ENCODE results near the gene HNRNPAB. TPM values are rescaled to one million over a fixed set of nuclear protein-coding genes. Genes with fewer than 3 reads are reported as not detected.
"Not testable (repeated sequence)": the region's sequence is repeated elsewhere in the genome, so short reads cannot be mapped to it uniquely, and the experiment has no call there.

The HNRNPAB gene
- total RNA-seq, 1 experiment from 2014 or later: 137 TPM

GRCh38 chr5:178230879-178231538 lies 26.7 kb downstream of the HNRNPAB start:
- DNase-seq (ENCODE audit: low read depth): no peak

DNA sequence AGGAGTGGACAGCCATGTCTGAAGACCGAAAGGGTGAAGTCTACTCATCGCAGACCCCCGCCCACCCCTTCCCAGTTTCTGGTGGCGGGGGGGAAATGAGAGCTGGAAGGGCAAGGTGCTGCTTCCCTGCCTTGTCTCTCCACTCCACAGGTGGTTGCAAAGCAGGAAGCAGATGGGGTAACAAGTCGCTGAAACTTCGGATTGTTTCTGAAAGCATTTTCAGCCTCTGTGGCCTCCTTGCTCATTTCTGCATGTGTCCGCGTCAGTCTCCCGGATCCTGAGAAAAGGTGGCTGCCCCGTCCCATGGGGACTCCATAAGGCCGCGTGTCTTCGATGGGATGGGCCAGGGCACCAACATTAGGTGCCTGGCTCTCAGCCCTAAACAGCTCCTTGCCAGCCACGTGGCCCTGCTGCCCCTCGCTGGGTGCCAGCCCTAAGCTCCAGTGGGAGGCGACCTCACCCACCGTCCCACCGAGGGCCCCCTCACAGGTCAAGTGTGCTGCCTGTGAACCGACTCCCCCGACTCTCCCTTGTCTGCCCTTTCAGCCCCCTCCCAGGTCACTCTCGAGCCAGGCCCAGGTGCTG lies 27.3 kb downstream of the HNRNPAB start:
- no peak for DNase-seq (ENCODE audit: low read depth)

DNA sequence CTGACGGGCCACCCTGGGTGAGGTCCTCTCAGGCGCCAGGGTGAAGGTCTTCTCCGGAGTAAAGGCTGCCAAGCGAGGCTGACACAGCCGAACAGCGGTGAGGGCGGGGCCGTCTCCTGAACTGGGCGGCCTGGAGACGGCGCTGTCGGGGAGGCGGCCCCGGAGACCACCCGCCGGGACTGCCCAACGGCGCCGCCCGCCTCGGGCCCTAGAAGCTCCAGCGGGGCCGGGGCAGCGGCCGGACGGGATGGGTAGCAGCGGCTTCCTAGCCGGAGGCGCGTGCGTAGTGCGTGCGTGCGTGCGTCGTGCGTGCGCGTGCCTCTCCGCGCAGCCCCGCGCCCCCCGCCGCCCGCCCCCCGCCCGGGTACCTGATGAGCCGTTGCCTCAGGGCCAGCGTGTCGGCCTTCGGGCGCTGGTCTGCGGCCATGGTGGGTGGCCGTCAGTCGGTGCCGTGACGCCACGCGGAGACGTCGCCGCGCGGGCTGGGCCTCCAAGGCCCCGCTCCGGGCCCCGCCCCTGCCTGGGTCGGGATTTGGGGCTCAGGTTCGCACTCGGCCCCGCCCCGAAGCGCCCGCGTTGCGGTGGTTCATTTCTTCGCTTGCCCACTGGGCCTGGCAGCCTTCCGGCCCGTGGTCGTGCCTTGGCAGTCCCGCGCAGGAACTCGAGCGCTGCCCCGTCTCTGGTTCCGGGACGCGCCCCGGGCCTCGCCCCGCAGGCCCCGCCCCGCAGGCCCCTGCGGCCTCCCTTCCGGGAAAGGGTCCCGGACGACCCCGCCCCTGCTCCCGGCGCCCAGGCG lies 28.0 kb downstream of the HNRNPAB start, which contains the start of gene PHYKPL:
PHYKPL (minus strand) TSS at position 679 of the 796 bp plus-strand sequence; CDS start at position 427, 252 bp downstream.
- DNase-seq (ENCODE audit: low read depth): peak; percentile 74

- no peak for DNase-seq (ENCODE audit: low read depth)
Observed at GRCh38 chr5:178232920-178233429, 28.6 kb downstream of the HNRNPAB start.

- DNase-seq (ENCODE audit: low read depth): no peak
Observed at GRCh38 chr5:178234121-178234749, 29.9 kb downstream of the HNRNPAB start.

DNA sequence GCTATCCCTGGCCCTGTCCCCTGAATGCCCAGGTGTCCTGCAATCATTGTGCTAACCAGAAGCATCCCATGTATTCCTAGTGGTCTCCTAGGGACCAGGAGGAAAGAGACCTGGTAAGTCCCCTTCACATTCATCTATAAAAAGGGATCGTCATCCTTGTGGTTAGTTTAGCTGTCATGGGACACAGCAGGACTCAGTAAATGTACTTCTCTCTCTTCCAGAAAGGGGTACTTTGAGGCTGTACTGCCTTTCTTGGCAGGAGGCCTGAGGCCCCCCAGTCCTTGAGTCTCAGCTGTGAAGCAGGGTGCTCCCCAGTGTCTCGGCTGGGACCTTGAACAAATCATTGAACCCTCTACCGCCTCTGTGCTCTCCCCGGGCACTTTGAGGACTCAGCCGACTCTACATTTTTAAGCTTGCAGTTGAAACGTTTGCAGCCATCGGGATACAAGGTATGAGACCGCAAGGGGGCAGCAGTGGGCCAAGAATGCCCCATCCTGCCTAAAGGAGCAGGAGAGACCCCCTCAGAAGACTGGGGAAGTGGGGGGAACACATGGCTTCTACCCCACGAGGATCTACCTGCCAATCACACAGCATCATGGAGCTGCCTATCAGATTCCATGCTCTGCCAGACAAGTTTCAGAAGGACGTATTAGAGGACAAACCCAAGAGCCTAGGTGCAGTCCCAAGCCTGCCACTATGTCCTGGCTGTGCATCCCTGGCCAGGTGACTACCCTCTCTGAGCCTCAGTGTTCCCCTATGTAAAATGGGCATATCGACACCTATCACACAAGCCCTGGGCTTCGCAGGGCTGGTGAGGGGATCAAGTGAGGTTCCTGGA lies 30.6 kb downstream of the HNRNPAB start:
- peak; percentile 51 for DNase-seq (ENCODE audit: low read depth)

- DNase-seq (ENCODE audit: low read depth): no peak
Observed at GRCh38 chr5:178235588-178235974, 31.2 kb downstream of the HNRNPAB start.

- DNase-seq (ENCODE audit: low read depth): no peak
Observed at GRCh38 chr5:178236126-178236525, 31.8 kb downstream of the HNRNPAB start.

- DNase-seq (ENCODE audit: low read depth): peak; percentile 43
Observed at GRCh38 chr5:178236679-178237078, 32.3 kb downstream of the HNRNPAB start.

DNA sequence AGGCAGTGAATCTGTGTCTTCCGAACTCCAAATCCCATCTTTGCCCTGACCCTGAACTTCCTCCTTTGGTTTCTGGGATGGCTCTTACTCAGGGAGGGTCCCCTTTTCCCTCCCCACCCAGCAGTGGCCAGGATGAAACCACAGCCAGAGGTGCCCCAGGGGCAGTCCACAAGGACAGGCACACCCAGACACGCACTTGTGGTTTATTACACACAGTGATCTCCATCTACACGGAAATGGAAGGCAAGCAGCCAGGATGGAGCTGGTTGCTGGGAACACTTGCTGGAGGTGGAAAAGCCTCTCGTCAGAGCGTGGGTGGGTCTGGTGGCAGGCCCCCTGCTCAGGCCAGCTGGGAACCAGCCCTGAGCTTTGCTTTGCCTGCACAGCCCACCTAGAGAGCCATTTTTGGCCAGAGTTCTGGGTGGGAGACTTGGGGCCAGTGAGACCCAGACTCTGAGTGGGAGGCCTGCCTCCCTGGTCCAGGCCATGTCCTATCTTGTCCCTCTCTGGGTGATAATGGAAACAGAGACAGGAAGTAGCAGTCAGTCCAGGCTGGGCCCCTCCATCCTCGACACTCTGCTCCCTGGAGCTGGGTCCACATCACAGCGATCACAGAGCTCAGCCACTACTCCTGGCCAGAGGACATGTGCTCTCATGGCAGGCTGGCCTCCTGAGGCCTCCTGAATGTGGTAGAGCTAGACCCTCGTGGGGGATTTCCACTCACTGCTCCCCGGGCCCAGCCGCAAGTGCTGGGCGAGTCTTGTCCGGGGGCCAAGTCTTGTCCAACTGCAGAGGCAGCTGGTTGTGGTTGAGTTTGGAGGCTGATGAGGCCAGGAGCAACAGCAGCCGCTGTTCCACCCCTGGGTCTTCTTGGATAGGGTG lies 33.3 kb downstream of the HNRNPAB start:
- peak; percentile 81 for DNase-seq (ENCODE audit: low read depth)

GRCh38 chr5:178238313-178238635 lies 33.9 kb downstream of the HNRNPAB start:
- no peak for DNase-seq (ENCODE audit: low read depth)

- no peak for DNase-seq (ENCODE audit: low read depth)
Observed at GRCh38 chr5:178238711-178239592, 34.6 kb downstream of the HNRNPAB start.

- DNase-seq (ENCODE audit: low read depth): not testable (repeated sequence)
Observed at GRCh38 chr5:178239626-178240301, 35.4 kb downstream of the HNRNPAB start.

GRCh38 chr5:178240341-178240741 lies 36.0 kb downstream of the HNRNPAB start:
- DNase-seq (ENCODE audit: low read depth): no peak

DNA sequence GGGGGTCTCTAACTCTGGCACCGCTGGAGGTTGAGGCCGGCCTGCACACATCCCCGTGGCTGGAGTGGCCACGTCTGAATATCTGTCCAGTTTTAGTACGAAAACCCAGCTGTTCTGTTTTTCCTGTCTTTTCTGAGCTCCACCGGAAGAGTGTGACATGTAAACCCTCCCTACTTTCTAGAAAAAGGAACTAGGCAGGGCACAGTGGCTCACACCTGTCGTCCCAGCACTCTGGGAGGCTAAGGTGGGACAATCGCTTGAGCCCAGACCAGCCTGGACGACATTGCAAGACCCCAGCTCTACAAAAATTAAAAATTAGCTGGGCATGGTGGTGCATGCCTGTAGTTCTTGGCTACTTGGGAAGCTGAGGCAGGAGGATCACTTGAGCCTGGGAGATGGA lies 36.4 kb downstream of the HNRNPAB start:
- DNase-seq (ENCODE audit: low read depth): no peak

GRCh38 chr5:178241231-178241663 lies 36.9 kb downstream of the HNRNPAB start:
- no peak for DNase-seq (ENCODE audit: low read depth)

DNA sequence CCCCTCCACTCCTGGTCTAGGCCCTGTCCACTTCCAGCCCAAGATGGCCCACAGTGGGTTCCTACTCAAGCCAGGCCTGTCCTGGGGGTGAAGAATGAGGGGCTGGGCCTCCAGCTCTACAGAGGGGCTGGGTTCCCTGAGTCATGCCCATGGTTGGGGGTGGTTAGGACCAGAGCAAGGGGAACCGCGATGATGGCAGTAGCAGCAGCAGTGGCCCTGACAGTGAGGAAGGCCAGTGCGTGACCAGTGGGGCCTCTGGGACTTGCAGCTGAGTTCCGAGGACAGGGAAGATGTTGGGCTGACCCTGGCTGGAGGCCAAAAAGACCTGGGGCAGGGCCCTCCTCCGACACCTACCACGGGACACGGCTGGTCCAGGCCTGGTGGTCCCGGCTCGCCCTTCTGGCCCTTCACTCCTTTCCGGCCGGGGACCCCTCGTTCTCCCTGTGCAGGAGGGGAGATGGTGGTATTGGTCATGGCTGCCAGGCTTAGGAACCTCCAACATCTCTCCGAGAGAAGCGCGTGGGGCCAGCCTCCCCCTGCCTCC lies 37.4 kb downstream of the HNRNPAB start:
- DNase-seq (ENCODE audit: low read depth): no peak

DNA sequence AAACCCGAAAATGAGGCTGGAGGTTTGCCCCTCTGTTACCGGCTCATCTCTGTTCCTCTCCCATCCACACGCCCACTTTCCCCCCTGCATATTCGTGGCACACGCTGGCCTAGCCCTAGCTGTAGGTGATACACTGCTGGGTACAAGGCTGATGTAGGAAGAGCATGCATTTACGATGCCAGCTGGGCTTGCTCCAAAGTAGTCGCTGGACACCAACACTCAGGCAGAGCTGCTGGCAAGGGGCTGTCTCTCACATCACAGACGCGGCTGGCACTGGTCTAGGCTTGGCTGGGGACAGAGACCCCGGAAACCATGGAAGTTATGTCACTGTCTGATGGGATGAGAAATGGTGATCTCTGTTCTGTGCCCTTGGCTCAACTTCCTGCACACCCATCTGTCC lies 38.1 kb downstream of the HNRNPAB start:
- no peak for DNase-seq (ENCODE audit: low read depth)

All from M059J (cell line).